Gastrocnemius medialis (tissue), 4 donors: ENCODE data around the gene GLUD1.
"Not testable (repeated sequence)": the region's sequence is repeated elsewhere in the genome, so short reads cannot be mapped to it uniquely, and the experiment has no call there.

ENCODE experiments used
- CTCF ChIP-seq, 5 experiments: fragments of 450-650 bp in 3 of 5; fragments of 200-600 bp in 2 of 5; sonication (generic) in 2 of 5; IDR thresholded peaks in 4 of 5; conservative IDR thresholded peaks in 1 of 5; 1 replicate in 4 of 5; 2 replicates in 1 of 5; pipeline ENCODE4 v1.5.1; 2016 to 2019; ENCODE audit warnings: antibody characterized with exemption in 5 of 5, mild to moderate bottlenecking in 3 of 5, moderate library complexity in 3 of 5
- POLR2A ChIP-seq, 2 donors: fragments of 450-650 bp; IDR thresholded peaks; one replicate each; pipeline ENCODE4 v1.6.1; 2017; ENCODE audit warnings: antibody characterized with exemption in 2 of 2, mild to moderate bottlenecking in 2 of 2, moderate library complexity in 2 of 2

- not testable (repeated sequence) for TF ChIP-seq CTCF (IDR thresholded peaks at IDR 0.05 in 4 of 5, conservative IDR thresholded peaks at IDR 0.05 in 1 of 5); POLR2A (IDR thresholded peaks at IDR 0.05)
Observed at GRCh38 chr10:87009134-87009696, 85.4 kb downstream of the GLUD1 start.
